Fibroblast of skin of abdomen (primary cell): ENCODE results near the gene KCNJ9. TPM values are rescaled to one million over a fixed set of nuclear protein-coding genes. Genes with fewer than 3 reads are reported as not detected.
"Not testable (repeated sequence)": the region's sequence is repeated elsewhere in the genome, so short reads cannot be mapped to it uniquely, and the experiment has no call there.

Experiments
- DNase-seq: peaks from one replicate; pipeline ENCODE4 v3.0.0-alpha.2; 2013
- polyA plus RNA-seq, 2 experiments: library from polyadenylated mRNA; unstranded; fragments of 120-200 nt; gene quantifications; one replicate each; pipeline ENCODE4 v1.2.1, GENCODE V29; 2013; ENCODE audit not compliant: insufficient read length in 2 of 2

The KCNJ9 gene
- 0.04 TPM for polyA plus RNA-seq (2013, experiment 1 of 2; ENCODE audit: insufficient read length)
- polyA plus RNA-seq (2013, experiment 2 of 2; ENCODE audit: insufficient read length) = not detected

DNA sequence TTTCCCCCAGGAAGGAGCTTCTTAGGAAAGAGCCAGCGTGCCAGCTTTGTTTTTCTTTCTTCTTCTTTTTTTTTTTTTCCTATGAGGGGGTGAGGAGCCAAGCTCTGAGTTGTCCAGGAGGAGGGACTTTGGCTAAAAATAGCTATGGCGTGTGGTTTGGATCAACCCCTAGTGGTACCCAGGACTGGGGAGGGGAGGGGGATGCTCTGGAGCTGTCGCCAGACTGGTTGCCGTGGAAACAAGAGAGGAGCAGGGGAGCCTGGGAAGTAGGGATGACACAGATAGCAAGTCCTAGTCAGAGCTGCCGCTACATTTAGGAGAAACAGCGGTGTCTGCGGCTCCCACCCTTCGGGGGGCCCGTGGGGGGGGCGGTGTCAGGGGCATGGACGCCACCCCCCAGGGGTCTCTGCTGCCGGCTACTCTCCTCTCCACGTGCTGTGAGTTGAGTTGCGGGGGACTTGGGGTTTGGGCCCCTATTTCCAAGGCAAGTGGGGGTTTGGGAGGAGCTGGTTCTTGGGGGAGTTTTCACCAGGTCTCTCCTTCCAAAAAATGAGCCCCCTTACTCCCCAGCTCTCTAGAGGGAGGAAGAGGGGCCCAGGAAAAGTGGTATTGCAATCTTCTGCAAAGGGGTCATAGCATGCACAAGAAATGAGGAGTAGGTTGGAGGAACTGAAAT, at the start of gene KCNJ9:
Gene KCNJ9 (plus strand): TSS at position 278 of the 676 bp plus-strand sequence. CDS start 2,493 bp downstream, outside the sequence.
- no peak for DNase-seq

DNA sequence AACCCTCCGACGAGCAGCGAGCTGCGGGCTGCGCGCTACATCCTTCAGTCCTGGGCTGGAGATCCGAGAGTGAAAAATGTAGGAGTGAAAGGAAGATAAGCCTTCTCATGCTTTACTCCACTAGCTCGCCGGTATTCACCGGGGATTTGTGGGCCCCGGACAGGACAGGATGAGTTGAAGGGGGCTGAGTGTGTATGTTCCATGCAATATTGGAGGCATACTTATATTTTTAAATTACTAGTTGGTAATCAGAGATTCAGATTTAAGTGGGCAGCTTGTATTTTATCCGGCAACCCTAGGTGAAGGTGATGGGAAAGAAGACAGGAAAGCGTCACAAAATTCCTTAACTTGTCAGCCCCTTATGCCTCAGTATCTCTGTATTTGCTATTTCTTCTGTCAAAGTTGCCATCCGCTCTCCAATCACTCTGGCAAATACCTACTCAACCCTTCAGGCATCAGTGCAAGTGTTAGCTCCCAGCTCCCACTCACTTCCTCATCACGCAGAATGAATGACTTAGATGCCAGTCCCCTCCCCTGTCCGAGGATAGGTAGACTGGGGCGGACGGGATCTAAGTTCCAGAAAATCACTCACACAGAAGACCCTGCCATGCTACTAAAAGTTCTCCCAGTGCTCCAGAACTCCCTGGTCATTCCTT, 49.0 kb upstream of the KCNJ9 start:
- no peak for DNase-seq

DNA sequence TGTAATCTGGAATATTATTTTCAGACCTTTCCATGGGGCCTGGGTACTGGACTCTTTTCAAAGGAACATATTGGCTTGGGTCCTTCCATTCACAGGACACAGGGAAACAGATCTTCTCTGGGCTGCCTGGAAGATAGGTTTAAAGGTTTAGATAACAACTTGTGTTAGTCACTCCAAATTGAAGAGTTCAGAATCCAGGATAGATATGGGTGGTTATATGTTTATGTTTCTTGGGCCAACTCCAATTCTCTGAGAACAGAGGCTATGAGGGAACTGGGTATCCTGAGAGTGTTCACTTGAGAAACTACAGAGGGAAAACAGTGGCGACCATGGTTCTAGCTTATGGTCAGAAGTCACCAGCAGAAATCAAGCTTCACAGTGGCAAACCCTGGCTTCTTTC, 40.9 kb upstream of the KCNJ9 start:
- no peak for DNase-seq

DNA sequence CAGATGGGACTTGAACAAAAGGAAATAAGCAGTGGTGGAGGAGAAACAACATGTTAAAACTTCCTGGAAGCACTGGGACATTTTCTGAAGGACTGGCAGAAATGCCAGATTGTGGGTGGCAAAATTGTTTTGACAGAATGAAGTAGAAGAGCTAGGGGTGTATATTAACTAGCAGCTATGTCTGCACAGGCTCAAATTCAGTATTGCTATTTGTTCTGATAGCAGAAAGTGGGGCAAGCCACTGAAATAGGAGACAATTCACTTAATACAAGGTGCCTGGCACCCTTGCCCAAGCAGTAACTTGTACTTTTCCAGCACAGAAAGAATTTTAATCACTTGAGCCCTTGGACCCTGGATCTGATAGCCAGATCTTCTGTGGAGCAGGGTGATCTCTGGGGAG, 37.8 kb upstream of the KCNJ9 start:
- no peak for DNase-seq

DNA sequence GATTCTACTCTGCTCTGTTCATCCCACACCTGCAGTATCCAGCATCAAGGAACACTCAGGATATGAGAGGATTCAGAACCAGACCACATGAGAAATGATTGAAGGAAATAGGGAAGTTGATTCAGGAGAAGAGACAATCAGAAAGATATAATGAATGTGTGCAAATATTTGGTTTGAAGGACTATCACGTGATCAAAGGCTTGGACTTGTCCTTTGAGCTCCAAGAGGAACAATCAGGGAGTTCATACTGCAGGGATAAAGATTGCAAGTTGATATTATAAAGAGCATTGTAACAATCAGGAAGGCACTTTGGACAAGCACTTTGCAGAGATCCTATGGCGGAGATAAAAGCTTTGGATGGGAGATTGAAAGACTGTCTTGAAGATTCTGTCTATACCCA, 35.7 kb upstream of the KCNJ9 start:
- DNase-seq = no peak

DNA sequence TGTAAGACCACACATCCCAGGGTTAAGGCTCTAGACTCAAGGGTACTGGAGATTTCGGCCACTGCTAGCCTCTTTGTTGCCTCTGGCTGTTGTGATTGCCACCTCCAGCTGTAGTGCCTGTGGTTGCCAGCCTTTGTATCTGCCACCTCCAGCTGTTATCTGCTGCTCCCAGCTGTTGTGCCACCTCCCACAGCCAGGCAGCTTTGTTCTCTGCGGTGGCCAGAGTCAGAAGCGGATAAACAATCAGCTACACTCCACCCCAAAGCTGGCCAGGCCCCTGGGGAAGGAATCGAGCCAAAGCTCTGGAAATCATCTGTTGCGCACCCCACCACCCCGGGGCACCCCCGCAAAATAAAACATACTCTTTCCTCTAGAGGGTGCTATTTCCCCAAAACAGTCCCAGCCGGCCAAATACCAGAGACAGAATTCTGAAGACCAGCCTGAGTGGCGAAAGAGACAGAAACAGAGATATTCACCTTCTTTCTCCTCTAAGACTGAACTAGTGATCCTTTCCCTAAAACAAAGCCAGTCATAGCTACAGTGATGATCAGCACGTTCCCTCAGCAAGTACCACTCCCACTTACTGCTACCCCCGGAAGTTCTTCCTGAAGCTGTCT, 34.7 kb upstream of the KCNJ9 start:
- peak; percentile 28 for DNase-seq

DNA sequence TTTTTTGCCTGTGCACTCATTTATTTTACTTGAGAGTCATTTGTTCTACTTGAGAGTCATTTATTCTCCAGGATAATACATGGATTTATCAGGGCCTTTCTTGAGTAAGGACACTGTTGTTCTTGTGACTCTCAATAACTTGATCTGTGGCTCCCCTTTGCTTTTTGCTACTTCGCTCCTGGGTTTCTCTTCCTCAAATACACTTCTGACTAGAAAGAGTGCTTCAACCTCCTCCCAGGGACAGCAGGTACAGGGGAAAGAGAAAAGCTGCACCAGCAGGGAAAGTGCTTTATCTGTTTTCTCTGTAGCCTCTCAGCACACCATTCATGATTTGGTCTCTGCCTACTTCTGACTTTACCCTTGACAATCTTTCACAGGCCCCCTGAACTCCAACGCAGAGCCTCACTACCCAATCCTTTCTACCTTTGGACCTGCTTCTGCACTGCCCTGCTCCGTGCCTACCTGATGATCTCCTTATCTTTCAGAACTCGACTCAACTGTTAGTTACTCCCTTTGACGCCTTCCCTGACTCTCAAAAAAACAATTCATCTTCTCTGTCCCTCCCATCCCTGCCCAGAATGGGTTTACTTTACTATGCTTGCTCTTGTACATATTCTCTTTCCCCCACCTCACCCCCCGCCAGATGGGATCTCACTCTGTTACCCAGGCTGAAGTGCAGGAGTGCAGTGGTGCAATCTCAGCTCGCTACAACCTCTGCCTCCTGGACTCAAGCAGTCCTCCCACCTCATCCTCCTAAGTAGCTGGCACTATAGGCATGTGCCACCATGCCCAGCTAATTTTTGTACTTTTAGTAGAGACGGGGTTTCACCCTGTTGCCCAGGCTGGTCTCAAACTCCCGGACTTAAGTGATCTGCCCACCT, 34.0 kb upstream of the KCNJ9 start:
- no peak for DNase-seq

DNA sequence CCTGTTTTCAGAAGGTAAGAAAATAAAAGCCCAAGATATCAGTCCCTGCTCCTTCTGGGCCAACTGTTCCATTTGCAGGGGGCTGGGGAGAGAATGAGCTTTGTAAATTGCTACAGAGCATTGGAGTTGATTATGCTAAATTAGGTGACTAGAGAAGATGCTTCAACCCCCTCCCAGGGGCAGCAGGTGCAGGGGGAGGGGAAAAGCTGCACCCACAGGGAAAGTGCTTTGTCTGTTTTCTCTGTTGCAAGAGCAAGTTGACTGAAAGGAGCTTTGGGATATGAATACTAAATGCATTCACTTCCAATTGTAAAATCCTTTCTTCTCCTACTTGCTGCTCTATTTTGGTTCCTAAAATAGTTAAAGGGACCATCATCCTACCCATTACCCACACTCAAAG, 33.0 kb upstream of the KCNJ9 start:
- no peak for DNase-seq

DNA sequence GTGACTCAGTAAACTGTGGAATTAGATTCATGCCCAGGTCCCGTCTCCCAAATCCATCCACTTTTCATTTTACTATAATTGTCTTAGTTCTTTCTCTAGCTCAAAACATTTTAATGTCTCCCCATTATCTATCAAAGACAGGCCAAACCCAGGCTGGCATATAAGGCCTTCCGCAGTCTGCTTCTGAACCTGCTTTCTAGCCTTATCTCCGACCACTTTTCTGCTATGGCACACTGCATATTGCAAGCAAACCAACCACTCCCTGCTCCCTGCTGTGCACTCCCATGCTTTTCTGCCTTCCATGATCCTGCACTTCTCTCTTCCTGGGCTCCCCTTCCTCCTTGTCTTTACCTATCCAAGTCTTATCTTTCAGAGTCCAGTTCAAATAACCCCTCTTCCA, 32.2 kb upstream of the KCNJ9 start:
- DNase-seq = no peak

DNA sequence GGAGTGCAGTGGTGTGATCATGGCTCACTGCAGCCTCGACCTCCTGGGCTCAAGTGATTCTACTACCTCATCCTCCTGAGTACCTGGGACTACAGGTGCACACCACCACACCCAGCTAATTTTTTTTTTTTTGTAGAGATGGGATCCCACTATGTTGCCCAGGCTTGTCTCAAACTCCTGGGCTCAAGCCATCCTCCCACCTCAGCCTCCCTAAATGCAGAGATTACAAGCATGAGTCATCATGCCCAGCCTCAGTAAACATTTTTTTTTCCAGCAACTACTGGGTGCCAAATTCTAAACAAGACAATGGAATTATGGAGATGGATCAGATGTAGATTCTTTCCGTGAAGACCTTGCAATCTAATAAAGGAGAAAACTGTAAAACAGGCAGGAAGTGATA, 31.2 kb upstream of the KCNJ9 start:
- not testable (repeated sequence) for DNase-seq

DNA sequence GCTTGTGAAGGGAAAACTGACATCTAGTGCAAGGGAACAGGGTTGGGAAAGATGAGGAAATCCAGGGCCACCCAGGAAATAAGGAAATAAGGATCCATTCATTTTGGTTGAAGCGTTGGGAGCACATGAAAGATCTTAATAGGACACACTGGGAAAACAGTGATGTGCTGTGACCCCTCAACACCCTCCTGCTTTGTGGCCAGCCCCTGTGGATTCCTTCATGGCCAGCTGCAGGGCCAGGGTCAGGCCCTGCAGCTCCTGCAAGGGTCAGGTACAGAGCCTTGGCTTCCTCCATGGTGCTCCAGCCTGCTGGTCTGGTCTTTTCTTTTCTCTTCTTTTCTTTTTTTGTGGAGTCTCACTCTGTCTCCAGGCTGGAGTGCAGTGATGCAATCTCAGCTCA, 30.7 kb upstream of the KCNJ9 start:
- no peak for DNase-seq

DNA sequence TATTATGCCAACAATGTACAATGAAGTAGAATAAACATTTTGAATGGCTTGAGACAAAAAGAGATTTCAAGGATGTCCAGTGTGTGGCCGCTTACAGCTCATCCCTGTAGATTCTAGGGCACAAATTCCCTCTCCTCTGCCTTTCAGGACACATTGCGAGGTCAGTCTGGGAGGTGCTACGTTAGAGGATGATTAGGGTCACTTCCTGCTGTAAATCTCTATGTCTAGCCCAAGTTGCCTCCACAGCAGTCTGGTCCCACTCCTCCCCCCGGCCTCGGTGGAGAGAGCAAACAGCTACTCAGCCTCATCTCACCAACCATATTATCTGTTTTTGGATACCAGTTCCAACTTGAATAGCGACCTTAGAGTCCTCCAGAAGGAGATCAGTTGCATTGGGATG, 28.4 kb upstream of the KCNJ9 start:
- DNase-seq = no peak

DNA sequence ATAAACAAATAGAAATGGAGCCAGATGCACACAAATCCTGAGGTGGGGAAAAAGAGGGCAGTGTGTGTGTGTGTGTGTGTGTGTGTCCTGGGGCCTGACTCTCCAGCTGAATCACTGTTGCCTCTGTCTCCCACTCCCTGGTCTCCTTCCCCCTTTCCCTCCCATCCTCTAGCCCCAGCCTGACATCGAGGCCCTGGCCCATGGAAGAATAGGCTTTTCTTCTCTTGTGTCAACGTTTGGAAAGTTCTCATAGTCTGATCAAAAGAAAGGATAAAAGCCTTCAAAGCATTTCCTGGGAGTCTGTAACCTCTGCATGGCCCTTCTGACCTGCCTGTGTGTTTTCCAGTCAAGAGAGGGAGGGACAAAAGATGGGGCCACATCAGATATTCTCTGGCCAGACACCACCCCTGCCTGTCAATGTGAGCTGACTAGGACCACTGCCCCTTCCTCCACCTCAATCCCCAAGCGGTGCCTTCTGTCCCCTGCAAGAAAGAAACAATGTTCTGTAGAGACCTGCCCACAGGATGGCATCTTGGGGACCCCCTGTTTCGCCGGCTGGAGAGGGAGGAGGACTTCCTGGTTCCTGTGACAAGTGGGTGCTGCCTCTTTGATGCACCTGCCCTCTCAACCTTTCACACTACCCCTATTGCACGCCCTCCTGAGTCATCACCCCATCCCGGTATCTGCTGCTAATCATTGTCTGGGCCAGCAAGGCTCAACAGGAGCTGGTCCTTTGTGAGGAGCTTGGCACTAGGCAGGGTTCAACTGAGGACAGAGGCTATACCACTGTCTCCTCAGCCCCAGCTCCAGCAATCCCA, 27.6 kb upstream of the KCNJ9 start:
- no peak for DNase-seq

DNA sequence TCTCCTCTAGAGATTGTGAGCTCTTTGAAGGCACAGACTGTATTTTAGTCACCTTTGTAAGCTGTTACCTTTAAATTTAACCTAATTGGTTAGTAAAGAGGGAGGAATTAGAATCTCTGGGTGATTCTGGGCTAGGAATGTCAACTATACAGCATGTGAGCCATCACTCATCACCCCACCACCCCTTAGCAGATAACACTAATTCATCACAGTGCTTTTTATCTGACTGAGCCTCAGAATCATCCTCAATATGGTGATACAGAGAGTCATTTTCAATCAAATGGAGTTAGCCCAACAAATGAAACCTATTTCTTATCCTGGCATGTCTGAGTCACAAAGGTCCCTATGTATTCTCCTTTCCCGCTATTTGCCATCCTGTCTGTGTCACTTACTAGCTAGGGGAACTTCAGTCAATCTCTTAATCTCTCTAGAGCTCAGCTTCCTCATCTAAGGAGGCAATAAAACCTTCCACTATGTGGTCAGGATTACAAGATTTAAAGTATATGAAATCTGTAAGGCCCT, 24.6 kb upstream of the KCNJ9 start:
- DNase-seq = no peak

DNA sequence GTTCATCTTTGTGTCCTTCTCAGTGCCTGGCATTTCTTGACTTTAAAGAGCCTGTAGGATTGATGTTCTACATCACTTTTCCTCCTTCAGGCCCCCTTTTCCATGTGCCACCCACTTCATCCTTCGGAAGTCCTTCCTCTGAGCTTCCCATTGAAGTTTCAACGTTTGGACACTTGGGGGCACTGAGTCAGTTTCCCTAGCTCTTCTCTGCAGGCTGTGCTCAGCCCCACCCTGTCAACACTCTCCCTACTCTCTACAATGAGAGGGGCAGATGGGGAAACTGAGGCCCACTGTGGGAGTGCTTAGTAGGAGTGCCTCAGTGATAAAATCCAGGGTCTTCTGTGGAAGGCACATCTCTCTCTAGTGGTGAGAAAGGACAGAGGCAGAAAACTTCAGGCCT, 23.3 kb upstream of the KCNJ9 start:
- DNase-seq = no peak

DNA sequence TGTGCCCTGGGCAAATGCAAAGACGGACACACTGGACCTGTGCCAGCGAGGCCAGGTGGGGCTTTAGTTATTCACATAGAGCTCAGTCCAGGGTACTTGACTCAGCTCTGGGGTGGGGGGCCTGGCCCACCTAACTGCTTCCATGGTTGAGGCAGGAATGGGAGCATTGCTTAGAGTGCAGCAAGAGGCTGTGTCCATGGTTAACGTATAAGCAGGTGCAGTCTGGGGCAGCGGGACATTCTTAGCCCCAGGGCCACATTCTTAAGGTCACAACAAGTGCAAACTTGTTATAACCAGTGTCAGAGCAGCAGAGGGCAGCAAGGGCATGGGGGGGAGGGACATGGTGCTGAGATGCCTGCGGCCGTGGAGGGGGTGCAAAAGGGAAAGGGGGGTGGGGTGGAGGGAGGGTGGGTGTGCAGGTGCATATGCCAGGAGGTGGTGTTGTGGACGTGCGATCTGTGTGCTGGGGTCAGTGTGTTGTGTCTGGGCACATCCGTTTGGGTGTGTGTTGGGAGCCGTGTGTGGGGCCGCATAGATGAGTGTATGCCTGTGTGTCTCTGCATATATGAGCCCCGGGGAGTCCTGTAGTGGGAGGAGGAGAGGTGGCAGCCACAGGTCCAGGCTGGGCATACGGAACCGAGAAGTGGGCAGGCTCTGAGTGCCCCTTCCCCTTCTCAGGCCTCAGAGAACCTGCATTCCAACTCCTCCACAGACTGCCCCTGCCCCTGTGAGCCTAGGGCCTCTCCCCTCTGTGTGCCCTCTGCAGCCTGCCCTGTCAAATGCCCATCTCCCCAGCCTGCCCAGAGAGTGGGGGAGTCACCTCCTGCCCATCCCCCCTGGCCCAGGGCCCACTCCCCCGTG, 19.7 kb upstream of the KCNJ9 start:
- no peak for DNase-seq

DNA sequence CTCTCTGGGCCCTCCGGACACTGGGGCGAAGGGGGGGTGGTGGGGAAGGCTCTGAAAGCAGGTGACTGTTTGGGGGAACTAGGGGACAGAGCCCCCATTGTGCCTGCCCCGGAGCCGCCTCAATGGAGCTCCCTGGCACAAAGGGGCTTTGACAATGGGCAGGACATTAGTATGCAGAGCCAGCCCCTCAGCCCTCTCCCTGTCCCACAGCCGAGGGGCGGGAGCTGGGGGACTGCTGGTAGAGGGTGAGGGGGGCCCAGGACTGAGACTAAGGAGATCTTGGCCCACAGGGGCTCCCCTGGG, 19.2 kb upstream of the KCNJ9 start:
- DNase-seq = no peak

DNA sequence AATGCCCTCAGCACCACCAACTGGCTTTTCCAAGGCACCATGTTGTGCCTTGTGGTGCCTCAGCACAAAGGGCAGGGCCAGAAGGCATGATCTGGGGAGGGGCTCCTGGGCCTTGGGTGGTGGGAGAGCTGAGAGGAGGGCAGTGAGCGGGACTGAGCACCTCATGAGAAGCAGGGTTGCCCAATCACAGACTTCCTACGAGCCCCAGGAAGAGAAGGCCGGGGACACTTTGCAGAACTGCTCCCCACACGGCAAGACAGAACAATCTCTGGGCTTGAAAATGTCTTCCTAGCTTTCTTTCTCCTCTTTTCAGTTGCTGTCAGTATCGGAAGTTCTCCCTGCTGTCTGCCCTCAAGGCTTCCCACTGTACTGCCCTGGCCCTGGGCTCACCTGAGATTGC, 18.2 kb upstream of the KCNJ9 start:
- no peak for DNase-seq

DNA sequence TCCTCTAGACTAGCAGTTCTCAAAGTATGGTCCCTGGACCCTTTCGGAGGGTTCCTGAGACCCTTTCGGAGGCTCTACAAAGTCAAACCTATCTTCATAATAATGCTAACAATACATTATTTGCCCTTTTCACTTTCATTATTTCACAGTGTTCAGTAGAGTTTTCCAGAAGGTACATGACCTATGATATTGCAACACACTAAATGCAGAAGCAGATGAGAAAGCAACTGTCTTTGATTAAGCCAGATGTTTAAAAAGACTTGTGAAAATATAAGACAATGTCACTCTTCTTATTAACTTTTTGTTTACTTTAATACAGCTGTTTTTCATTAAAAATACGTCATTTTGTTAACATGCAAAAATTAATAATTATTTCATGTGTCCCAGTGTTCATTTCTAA, 17.2 kb upstream of the KCNJ9 start:
- no peak for DNase-seq

DNA sequence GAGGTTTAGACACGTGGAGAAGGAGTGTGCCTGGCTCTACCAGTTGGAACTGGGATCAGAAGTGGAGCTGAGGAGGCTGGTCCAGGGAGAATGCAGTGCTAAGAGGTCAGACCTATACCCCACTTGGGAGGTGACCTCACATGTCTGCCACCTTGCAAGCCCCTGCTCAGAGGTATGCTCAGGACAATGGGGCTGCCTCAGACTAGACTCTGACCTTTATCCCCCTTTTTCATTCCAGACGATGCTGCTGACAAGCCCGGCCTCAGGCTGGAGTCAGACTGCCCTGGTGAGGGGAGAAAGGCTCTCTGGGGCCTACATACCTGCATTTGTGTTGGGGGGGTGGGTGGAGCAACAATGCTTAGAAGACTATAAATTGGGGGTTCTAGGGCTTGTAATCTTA, 16.6 kb upstream of the KCNJ9 start:
- no peak for DNase-seq
